Endothelial cell of umbilical vein (primary cell): ENCODE data around the gene HTRA1.

Experiments
- EZH2 ChIP-seq: IDR thresholded peaks from 2 replicates; pipeline ENCODE4 v1.6.1; 2012; ENCODE audit warnings: borderline replicate concordance, low read depth, mild to moderate bottlenecking, moderate library complexity, low read length, inconsistent platforms; ENCODE audit not compliant: severe bottlenecking
- FOS ChIP-seq: IDR thresholded peaks from 2 replicates; pipeline ENCODE4 v1.6.1; 2011; ENCODE audit warnings: mild to moderate bottlenecking, low read length, moderate library complexity, borderline replicate concordance; ENCODE audit not compliant: insufficient read depth
- GATA2 ChIP-seq: IDR thresholded peaks from 2 replicates; pipeline ENCODE4 v1.7.0; 2011; ENCODE audit warnings: low read depth, mild to moderate bottlenecking, moderate library complexity, mixed read lengths, low read length; ENCODE audit not compliant: insufficient read length, insufficient read depth
- JUN ChIP-seq: IDR thresholded peaks from 2 replicates; pipeline ENCODE4 v1.6.1; 2011; ENCODE audit warnings: borderline replicate concordance, low read depth; ENCODE audit not compliant: insufficient read length, insufficient read depth
- MYC ChIP-seq: IDR thresholded peaks from one replicate; pipeline ENCODE4 v1.6.1; 2011; ENCODE audit warnings: mild to moderate bottlenecking, low read depth, low read length
- POLR2A ChIP-seq: IDR thresholded peaks from 2 replicates; pipeline ENCODE4 v1.6.1; 2012; ENCODE audit warnings: low read depth, mild to moderate bottlenecking, control low read depth, low read length
- POLR2AphosphoS5 ChIP-seq: IDR thresholded peaks from 2 replicates; pipeline ENCODE4 v1.6.1; 2012; ENCODE audit warnings: low read depth, mild to moderate bottlenecking, control low read depth, low read length, moderate library complexity; ENCODE audit not compliant: insufficient read depth
- TF ChIP-seq, protein P1 (sequence below), 2 donors: IDR thresholded peaks; 1 replicate in 1 of 2; 2 replicates in 1 of 2; pipeline ENCODE4 v1.5.1; 2011; ENCODE audit warnings: low read length in 2 of 2, mild to moderate bottlenecking in 2 of 2, moderate library complexity in 2 of 2, control low read depth in 1 of 2, inconsistent platforms in 1 of 2, low read depth in 1 of 2; ENCODE audit not compliant: insufficient read depth in 1 of 2; ENCODE audit errors: extremely low read depth in 1 of 2
- TF ChIP-seq, protein P2 (sequence below): IDR thresholded peaks from 2 replicates; pipeline ENCODE4 v1.6.1; 2011; ENCODE audit not compliant: insufficient read depth, insufficient read length

DNA sequence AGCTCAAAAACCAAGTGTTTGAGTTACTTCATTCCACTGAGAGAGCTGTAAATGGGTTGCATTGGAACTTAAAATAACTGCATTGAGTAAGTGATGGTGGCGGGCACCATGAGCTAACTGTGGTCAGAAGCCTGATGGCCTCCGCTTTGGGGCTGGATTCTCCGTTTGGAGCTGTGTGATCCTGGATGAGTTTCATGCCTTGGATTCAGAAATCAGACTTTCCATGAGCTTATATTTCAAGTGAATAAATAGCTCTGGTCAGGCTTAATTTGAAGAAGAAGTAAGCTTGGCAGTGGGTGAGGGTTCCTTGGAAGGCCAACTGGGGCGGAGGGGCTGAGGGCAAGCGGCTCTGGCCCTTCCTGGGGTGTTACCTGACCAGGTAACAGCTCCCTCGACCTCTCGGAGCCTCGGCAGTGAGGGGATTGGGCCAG is 5.6 kb downstream of the HTRA1 start:
- TF ChIP-seq GATA2 (no peak), POLR2AphosphoS5 (no peak), EZH2 (no peak), POLR2A (no peak), JUN (no peak), MYC (no peak), FOS (no peak)
- TF ChIP-seq, protein P1, sequence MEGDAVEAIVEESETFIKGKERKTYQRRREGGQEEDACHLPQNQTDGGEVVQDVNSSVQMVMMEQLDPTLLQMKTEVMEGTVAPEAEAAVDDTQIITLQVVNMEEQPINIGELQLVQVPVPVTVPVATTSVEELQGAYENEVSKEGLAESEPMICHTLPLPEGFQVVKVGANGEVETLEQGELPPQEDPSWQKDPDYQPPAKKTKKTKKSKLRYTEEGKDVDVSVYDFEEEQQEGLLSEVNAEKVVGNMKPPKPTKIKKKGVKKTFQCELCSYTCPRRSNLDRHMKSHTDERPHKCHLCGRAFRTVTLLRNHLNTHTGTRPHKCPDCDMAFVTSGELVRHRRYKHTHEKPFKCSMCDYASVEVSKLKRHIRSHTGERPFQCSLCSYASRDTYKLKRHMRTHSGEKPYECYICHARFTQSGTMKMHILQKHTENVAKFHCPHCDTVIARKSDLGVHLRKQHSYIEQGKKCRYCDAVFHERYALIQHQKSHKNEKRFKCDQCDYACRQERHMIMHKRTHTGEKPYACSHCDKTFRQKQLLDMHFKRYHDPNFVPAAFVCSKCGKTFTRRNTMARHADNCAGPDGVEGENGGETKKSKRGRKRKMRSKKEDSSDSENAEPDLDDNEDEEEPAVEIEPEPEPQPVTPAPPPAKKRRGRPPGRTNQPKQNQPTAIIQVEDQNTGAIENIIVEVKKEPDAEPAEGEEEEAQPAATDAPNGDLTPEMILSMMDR (IDR thresholded peaks at IDR 0.05; ENCODE audit: extremely low read depth in 1 of 2, insufficient read depth in 1 of 2, low read depth in 1 of 2, low read length in 2 of 2) = no peak
- TF ChIP-seq, protein P2, sequence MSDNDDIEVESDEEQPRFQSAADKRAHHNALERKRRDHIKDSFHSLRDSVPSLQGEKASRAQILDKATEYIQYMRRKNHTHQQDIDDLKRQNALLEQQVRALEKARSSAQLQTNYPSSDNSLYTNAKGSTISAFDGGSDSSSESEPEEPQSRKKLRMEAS = no peak
